HepG2 (cell line): Measurements from ENCODE around the gene PTGES.
"Not testable (repeated sequence)": the region's sequence is repeated elsewhere in the genome, so short reads cannot be mapped to it uniquely, and the experiment has no call there.

Source experiments
- ATF7 ChIP-seq, 2 experiments: fragments of 450-650 bp in 1 of 2; sonication (generic) in 1 of 2; formaldehyde crosslinking in 1 of 2; IDR thresholded peaks; 2 replicates each; pipeline versions ENCODE4 v1.4.0 to v1.6.1; 2016 to 2020; ENCODE audit warnings: antibody characterized with exemption in 1 of 2, mild to moderate bottlenecking in 1 of 2, missing genetic modification reagents in 1 of 2
- BHLHE40 ChIP-seq: IDR thresholded peaks from 2 replicates; pipeline ENCODE4 v1.6.1; 2011; ENCODE audit warnings: low read length, improper control_type of control experiment
- FLYWCH1 ChIP-seq: sonication (generic); formaldehyde crosslinking; IDR thresholded peaks from 2 replicates; pipeline ENCODE4 v1.8.1; 2023; ENCODE audit warnings: mild to moderate bottlenecking, missing genetic modification reagents
- ISL2 ChIP-seq: sonication (generic); formaldehyde crosslinking; IDR thresholded peaks from 2 replicates; pipeline ENCODE4 v1.5.0; 2020; ENCODE audit warnings: missing genetic modification reagents
- USF2 ChIP-seq, 2 experiments: sonication (generic) in 1 of 2; formaldehyde crosslinking in 1 of 2; IDR thresholded peaks; 2 replicates each; pipeline versions ENCODE4 v1.5.1 to v1.6.1; 2011 to 2020; ENCODE audit warnings: borderline replicate concordance in 1 of 2, low read depth in 1 of 2, low read length in 1 of 2, mild to moderate bottlenecking in 1 of 2, missing genetic modification reagents in 1 of 2, moderate library complexity in 1 of 2
- XRCC5 ChIP-seq: fragments of 200-400 bp; formaldehyde crosslinking; optimal IDR thresholded peaks from 2 replicates; pipeline ENCODE3; 2017; ENCODE audit warnings: mild to moderate bottlenecking, low read length
- ZNF530 ChIP-seq: sonication (generic); formaldehyde crosslinking; IDR thresholded peaks from 2 replicates; pipeline ENCODE4 v1.5.0; 2020; ENCODE audit warnings: low read depth, mild to moderate bottlenecking, missing genetic modification reagents
- TF ChIP-seq, protein P1 (sequence below): sonication (generic); formaldehyde crosslinking; IDR thresholded peaks from 2 replicates; pipeline ENCODE4 v1.5.0; 2020; ENCODE audit warnings: mild to moderate bottlenecking, missing genetic modification reagents, moderate library complexity

- not testable (repeated sequence) for TF ChIP-seq BHLHE40; USF2 (IDR thresholded peaks at IDR 0.05; ENCODE audit: low read depth, low read length); USF2 (CRISPR knock-in tag; IDR thresholded peaks at IDR 0.05; ENCODE audit: borderline replicate concordance); FLYWCH1 (CRISPR knock-in tag); ZNF530; ISL2 (CRISPR knock-in tag); ATF7 (IDR thresholded peaks at IDR 0.05); ATF7 (CRISPR knock-in tag; IDR thresholded peaks at IDR 0.05); XRCC5
- TF ChIP-seq, protein P1, sequence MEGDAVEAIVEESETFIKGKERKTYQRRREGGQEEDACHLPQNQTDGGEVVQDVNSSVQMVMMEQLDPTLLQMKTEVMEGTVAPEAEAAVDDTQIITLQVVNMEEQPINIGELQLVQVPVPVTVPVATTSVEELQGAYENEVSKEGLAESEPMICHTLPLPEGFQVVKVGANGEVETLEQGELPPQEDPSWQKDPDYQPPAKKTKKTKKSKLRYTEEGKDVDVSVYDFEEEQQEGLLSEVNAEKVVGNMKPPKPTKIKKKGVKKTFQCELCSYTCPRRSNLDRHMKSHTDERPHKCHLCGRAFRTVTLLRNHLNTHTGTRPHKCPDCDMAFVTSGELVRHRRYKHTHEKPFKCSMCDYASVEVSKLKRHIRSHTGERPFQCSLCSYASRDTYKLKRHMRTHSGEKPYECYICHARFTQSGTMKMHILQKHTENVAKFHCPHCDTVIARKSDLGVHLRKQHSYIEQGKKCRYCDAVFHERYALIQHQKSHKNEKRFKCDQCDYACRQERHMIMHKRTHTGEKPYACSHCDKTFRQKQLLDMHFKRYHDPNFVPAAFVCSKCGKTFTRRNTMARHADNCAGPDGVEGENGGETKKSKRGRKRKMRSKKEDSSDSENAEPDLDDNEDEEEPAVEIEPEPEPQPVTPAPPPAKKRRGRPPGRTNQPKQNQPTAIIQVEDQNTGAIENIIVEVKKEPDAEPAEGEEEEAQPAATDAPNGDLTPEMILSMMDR (CRISPR knock-in tag) = not testable (repeated sequence)
Measured at GRCh38 chr9:129760784-129761183, 7.9 kb upstream of the PTGES start.
